HCT116 (cell line): ENCODE data around the gene ONECUT3. TPM values are rescaled to one million over a fixed set of nuclear protein-coding genes. Genes with fewer than 3 reads are reported as not detected.

ENCODE experiments used
- ATAC-seq: fragments of 200-7000 bp; cut with Tn5 transposase; 2 replicates; pipeline ENCODE4 v1.9.1; 2020; ENCODE audit warnings: mild to moderate bottlenecking, moderate library complexity
- BruUV-seq: library from RNA; stranded (reverse); fragments of 400-500 nt; replicated peaks from 2 replicates; lab custom pipeline; 2021; lab: Mats Ljungman, UMichigan
- CTCF ChIA-PET: fragments of 300-600 bp; sonication (Branson Sonifier 250); formaldehyde crosslinking; loops from one replicate; lab custom pipeline; 2021; ENCODE audit warnings: antibody characterized with exemption; lab: Charles Lee
- POLR2A ChIA-PET: fragments of 300-600, 350-600 bp; sonication (Branson Sonifier 250); formaldehyde crosslinking; loops from one replicate; lab custom pipeline; 2021; ENCODE audit warnings: antibody characterized with exemption; lab: Charles Lee
- RAD21 ChIA-PET, 2 experiments: fragments of 300-600 bp; sonication (Branson Sonifier 250); formaldehyde crosslinking; loops; one replicate each; lab custom pipeline; 2023; ENCODE audit warnings: low total read pairs in 2 of 2; ENCODE audit not compliant: uncharacterized antibody in 2 of 2, unreplicated experiment in 2 of 2, low non-redundant PET in 1 of 2; lab: Charles Lee
- DNase-seq: peaks from one replicate; pipeline ENCODE4 v3.0.0-alpha.2; 2010; ENCODE audit warnings: low read depth, low spot score
- H2AFZ ChIP-seq: fragments of 200-600 bp; shearing (Covaris generic), sonication (generic); 2 replicates; pipeline ENCODE4 v1.6.1; 2017; ENCODE audit warnings: low read depth, mixed run types, mixed read lengths, antibody characterized with exemption, low read length; ENCODE audit not compliant: poor library complexity, severe bottlenecking
- H3K27ac ChIP-seq: 2 replicates; pipeline ENCODE4 v1.5.1; 2012; ENCODE audit warnings: low read depth, low read length
- H3K27me3 ChIP-seq: fragments of 200-600 bp; sonication (generic); 2 replicates; pipeline ENCODE4 v1.6.1; 2016; ENCODE audit warnings: mixed run types, low read length, mixed read lengths; ENCODE audit not compliant: insufficient read depth
- H3K36me3 ChIP-seq, 2 experiments: fragments of 200-500 bp in 1 of 2; fragments of 200-600 bp in 1 of 2; sonication (Bioruptor generic) in 1 of 2; sonication (generic) in 1 of 2; 2 replicates each; pipeline versions ENCODE4 v1.5.1 to v1.6.1; 2014 to 2016; ENCODE audit warnings: low read length in 2 of 2, inconsistent platforms in 1 of 2, mixed read lengths in 1 of 2, mixed run types in 1 of 2; ENCODE audit not compliant: insufficient read depth in 2 of 2, control insufficient read depth in 1 of 2
- H3K4me1 ChIP-seq, 2 experiments: fragments of 200-600 bp in 1 of 2; sonication (generic) in 1 of 2; 2 replicates each; pipeline versions ENCODE4 v1.5.1 to v1.6.1; 2012 to 2017; ENCODE audit warnings: low read length in 2 of 2, inconsistent platforms in 1 of 2, mild to moderate bottlenecking in 1 of 2, mixed read lengths in 1 of 2, mixed run types in 1 of 2, moderate library complexity in 1 of 2; ENCODE audit not compliant: insufficient read depth in 2 of 2, control insufficient read depth in 1 of 2
- H3K4me2 ChIP-seq: fragments of 200-600 bp; sonication (generic); 2 replicates; pipeline ENCODE4 v1.6.1; 2017; ENCODE audit warnings: mixed run types, low read length, mixed read lengths
- H3K4me3 ChIP-seq, 2 experiments: fragments of 200-600 bp in 1 of 2; sonication (generic) in 1 of 2; replicated peaks in 1 of 2; 2 replicates each; pipeline ENCODE4 v1.5.1; 2011 to 2016; ENCODE audit warnings: low read length in 2 of 2, control low read depth in 1 of 2, low read depth in 1 of 2, mild to moderate bottlenecking in 1 of 2, mixed read lengths in 1 of 2, mixed run types in 1 of 2
- H3K79me2 ChIP-seq: fragments of 200-600 bp; sonication (generic); 2 replicates; pipeline ENCODE4 v1.6.1; 2017; ENCODE audit warnings: mild to moderate bottlenecking, mixed run types, low read length, moderate library complexity, mixed read lengths; ENCODE audit not compliant: insufficient read depth
- H3K9ac ChIP-seq: fragments of 200-600 bp; sonication (generic); 2 replicates; pipeline ENCODE4 v1.6.1; 2016; ENCODE audit warnings: low read length, mixed read lengths
- H3K9me2 ChIP-seq: fragments of 200-600 bp; sonication (generic), shearing (Covaris generic); 2 replicates; pipeline ENCODE4 v1.6.1; 2017; ENCODE audit warnings: mixed run types, mild to moderate bottlenecking, moderate library complexity; ENCODE audit not compliant: insufficient read depth
- H3K9me3 ChIP-seq, 2 experiments: fragments of 200-500 bp in 1 of 2; fragments of 200-600 bp in 1 of 2; sonication (Bioruptor generic) in 1 of 2; sonication (generic) in 1 of 2; 2 replicates each; pipeline ENCODE4 v1.6.1; 2014 to 2017; ENCODE audit warnings: low read length in 2 of 2, mixed read lengths in 2 of 2, inconsistent platforms in 1 of 2, low read depth in 1 of 2, mild to moderate bottlenecking in 1 of 2, mixed run types in 1 of 2, moderate library complexity in 1 of 2; ENCODE audit not compliant: control insufficient read depth in 1 of 2, insufficient read depth in 1 of 2
- H4K20me1 ChIP-seq: fragments of 200-600 bp; sonication (generic), shearing (Covaris generic); 2 replicates; pipeline ENCODE4 v1.6.1; 2017; ENCODE audit warnings: mixed run types, mild to moderate bottlenecking, moderate library complexity; ENCODE audit not compliant: insufficient read depth
- EGR1 ChIP-seq: IDR thresholded peaks from 2 replicates; pipeline ENCODE4 v1.6.1; 2012; ENCODE audit warnings: low read depth
- ELF1 ChIP-seq: IDR thresholded peaks from 2 replicates; pipeline ENCODE4 v1.6.1; 2012; ENCODE audit warnings: low read depth, borderline replicate concordance
- MAX ChIP-seq: IDR thresholded peaks from 2 replicates; pipeline ENCODE4 v1.6.1; 2012
- POLR2A ChIP-seq: IDR thresholded peaks from 2 replicates; pipeline ENCODE4 v1.7.0; 2011; ENCODE audit warnings: borderline replicate concordance; ENCODE audit not compliant: insufficient read depth, insufficient read length; ENCODE audit errors: extremely low read depth
- SIN3A ChIP-seq: IDR thresholded peaks from 2 replicates; pipeline ENCODE4 v1.6.1; 2012; ENCODE audit warnings: low read depth
- SP1 ChIP-seq: IDR thresholded peaks from 2 replicates; pipeline ENCODE4 v1.6.1; 2012; ENCODE audit warnings: low read depth
- ZFX ChIP-seq: fragments of 450-650 bp; IDR thresholded peaks from 2 replicates; pipeline ENCODE4 v1.6.1; 2017
- intact Hi-C: fragments of 100-400 bp; cut with micrococcal nuclease; formaldehyde crosslinking; loops from 2 replicates; pipeline ENCODE4 v1.10.0; 2022
- total RNA-seq: library from RNA; stranded (reverse); gene quantifications from one replicate; pipeline ENCODE4 v1.2.1, GENCODE V29; 2021; ENCODE audit not compliant: unreplicated experiment
- TF ChIP-seq, protein P1 (sequence below), 3 experiments: fragments of 200-600 bp in 1 of 3; sonication (generic) in 1 of 3; IDR thresholded peaks in 2 of 3; conservative IDR thresholded peaks in 1 of 3; 2 replicates each; pipeline ENCODE4 v1.5.1; 2012 to 2017; ENCODE audit warnings: low read depth in 2 of 3, low read length in 2 of 3, antibody characterized with exemption in 1 of 3, borderline replicate concordance in 1 of 3, control low read depth in 1 of 3, mild to moderate bottlenecking in 1 of 3, mixed read lengths in 1 of 3, mixed run types in 1 of 3, moderate library complexity in 1 of 3; ENCODE audit not compliant: insufficient read depth in 1 of 3

Gene ONECUT3
- total RNA-seq, 1 experiment from 2014 or later = 22.1 TPM

DNA sequence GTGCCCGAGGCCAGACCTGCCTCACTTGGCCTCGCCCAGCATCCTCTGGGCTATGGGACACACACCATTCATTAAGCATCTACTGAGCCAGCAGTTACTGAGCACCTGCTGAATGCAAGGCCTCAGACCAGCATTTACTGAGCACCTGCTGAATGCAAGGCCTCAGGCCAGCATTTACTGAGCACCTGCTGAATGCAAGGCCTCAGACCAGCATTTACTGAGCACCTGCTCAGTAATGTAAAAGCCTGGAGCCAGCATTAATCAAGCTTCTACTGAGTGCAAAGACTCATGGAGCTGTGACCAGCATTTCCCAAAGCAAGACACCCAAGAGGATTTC lies 55.1 kb downstream of the ONECUT3 start (continued):
- TF ChIP-seq MAX = no peak
- TF ChIP-seq POLR2A = no peak
- no peak for TF ChIP-seq SIN3A
- TF ChIP-seq ELF1 = no peak

GRCh38 chr19:1809678-1810077 lies 56.4 kb downstream of the ONECUT3 start:
- Histone ChIP-seq H3K4me1 (peaks cover 20 to 38% of the 10 kb centered on the region in 2 experiments), H3K9me2 (no peaks in the 10 kb centered on the region), H3K79me2 (no peaks in the 10 kb centered on the region), H3K4me3 (no peak overlapping the region), H3K4me2 (no peak overlapping the region), H3K9ac (no peak overlapping the region), H4K20me1 (no peaks in the 10 kb centered on the region), H2AFZ (no peak overlapping the region), H3K27me3 (no peaks in the 10 kb centered on the region), H3K36me3 (no peaks in the 10 kb centered on the region; a peak in 1 of 4 replicates), H3K27ac (no peak overlapping the region), H3K9me3 (no peaks in the 10 kb centered on the region)
- no peak for TF ChIP-seq SP1
- TF ChIP-seq, protein P1, sequence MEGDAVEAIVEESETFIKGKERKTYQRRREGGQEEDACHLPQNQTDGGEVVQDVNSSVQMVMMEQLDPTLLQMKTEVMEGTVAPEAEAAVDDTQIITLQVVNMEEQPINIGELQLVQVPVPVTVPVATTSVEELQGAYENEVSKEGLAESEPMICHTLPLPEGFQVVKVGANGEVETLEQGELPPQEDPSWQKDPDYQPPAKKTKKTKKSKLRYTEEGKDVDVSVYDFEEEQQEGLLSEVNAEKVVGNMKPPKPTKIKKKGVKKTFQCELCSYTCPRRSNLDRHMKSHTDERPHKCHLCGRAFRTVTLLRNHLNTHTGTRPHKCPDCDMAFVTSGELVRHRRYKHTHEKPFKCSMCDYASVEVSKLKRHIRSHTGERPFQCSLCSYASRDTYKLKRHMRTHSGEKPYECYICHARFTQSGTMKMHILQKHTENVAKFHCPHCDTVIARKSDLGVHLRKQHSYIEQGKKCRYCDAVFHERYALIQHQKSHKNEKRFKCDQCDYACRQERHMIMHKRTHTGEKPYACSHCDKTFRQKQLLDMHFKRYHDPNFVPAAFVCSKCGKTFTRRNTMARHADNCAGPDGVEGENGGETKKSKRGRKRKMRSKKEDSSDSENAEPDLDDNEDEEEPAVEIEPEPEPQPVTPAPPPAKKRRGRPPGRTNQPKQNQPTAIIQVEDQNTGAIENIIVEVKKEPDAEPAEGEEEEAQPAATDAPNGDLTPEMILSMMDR (IDR thresholded peaks at IDR 0.05 in 2 of 3, conservative IDR thresholded peaks at IDR 0.05 in 1 of 3; ENCODE audit: borderline replicate concordance in 1 of 3, insufficient read depth in 1 of 3, low read depth in 2 of 3, low read length in 2 of 3) = 0 out of 6 replicates have a peak, but pooled peaks of 1 of the 3 experiments have one; percentile 7
- TF ChIP-seq ZFX = no peak
- TF ChIP-seq EGR1 = no peak
- no peak for ATAC-seq
- POLR2A ChIA-PET = no interaction called here
- CTCF ChIA-PET = interaction anchor here (0.6 kb wide), 1 partner anchor 28 kb away, joined by 6 read pairs; no protein-coding TSS in a partner anchor
- RAD21 ChIA-PET = no interaction called here
- DNase-seq = no peak
- BruUV-seq = no TSS peak
- intact Hi-C loops = loop anchor here (5.0 to 10.0 kb wide), 2 partner anchors 137 to 205 kb away; partner anchors contain the start of gene UQCR11
